Mammary epithelial cell (primary cell): ENCODE results near the gene MICAL3.

Experiments used
- CTCF ChIP-seq, 2 donors: IDR thresholded peaks in 1 of 2; conservative IDR thresholded peaks in 1 of 2; 2 replicates each; pipeline ENCODE4 v1.5.1; 2011 to 2012; ENCODE audit warnings: inconsistent platforms in 2 of 2, low read length in 2 of 2, mild to moderate bottlenecking in 2 of 2, control low read depth in 1 of 2, low read depth in 1 of 2; ENCODE audit not compliant: insufficient read depth in 1 of 2; ENCODE audit errors: extremely low read depth in 1 of 2
- EZH2 ChIP-seq: IDR thresholded peaks from 2 replicates; pipeline ENCODE4 v1.6.1; 2012; ENCODE audit warnings: low read length, inconsistent platforms, borderline replicate concordance

DNA sequence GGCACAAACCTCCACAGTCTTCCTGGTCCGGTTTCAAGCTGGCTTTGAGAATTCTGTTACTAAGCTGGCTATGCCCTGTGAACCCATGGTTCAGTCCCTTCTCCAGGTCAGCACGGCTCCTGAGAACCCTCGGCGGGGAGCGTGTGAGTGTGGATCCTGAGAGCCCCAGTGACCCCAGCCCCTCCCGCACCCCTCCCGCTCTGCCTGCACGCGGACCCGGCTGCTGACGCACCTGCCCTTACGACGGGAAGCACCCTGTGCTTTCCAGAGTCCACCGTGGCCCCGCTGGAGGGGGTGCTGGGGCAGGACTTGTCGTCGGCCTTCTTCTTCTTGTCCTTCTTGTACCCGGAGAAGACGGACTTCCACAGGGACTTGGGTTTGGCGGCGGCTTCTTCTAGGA, 207.3 kb downstream of the MICAL3 start:
- TF ChIP-seq CTCF (conservative IDR thresholded peaks at IDR 0.05 in 1 of 2, IDR thresholded peaks at IDR 0.05 in 1 of 2; ENCODE audit: extremely low read depth in 1 of 2, insufficient read depth in 1 of 2, low read depth in 1 of 2, low read length in 2 of 2) = no peak
- no peak for TF ChIP-seq EZH2
